ENCODE data around the gene SMIM8. TPM values are rescaled to one million over a fixed set of nuclear protein-coding genes. Genes with fewer than 3 reads are reported as not detected.

SMIM8 gene
- total RNA-seq, 1 donor from 2014 or later, result 11.1 TPM

DNA sequence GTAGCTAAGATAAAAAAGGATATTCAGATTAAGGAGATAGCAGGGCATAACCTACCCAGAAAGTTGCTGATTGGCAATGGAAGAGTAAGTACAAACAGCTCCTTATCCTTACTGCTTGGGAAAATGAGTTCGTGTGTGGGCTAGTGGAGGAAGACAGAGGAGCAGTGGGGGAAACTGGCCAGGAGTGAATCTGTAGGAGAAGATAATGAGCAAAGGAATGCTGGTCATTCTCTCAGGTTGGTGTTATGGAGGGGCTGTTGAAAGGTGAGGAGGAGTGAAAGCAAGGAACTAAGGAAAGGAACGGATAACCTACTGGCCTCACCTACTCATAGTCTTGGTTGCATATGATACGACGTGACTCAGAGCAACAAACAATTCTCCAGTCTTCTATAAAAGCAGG is 14.0 kb downstream of the SMIM8 start:
- Histone ChIP-seq H3K27ac (no peak overlapping the region), H3K36me3 (no peaks in the 10 kb centered on the region), H3K4me3 (no peak overlapping the region), H3K4me1 (peaks cover 7% of the 10 kb centered on the region), H3K9me3 (no peaks in the 10 kb centered on the region), H3K27me3 (ENCODE audit: low read depth) (no peaks in the 10 kb centered on the region)
- TF ChIP-seq, protein P1, sequence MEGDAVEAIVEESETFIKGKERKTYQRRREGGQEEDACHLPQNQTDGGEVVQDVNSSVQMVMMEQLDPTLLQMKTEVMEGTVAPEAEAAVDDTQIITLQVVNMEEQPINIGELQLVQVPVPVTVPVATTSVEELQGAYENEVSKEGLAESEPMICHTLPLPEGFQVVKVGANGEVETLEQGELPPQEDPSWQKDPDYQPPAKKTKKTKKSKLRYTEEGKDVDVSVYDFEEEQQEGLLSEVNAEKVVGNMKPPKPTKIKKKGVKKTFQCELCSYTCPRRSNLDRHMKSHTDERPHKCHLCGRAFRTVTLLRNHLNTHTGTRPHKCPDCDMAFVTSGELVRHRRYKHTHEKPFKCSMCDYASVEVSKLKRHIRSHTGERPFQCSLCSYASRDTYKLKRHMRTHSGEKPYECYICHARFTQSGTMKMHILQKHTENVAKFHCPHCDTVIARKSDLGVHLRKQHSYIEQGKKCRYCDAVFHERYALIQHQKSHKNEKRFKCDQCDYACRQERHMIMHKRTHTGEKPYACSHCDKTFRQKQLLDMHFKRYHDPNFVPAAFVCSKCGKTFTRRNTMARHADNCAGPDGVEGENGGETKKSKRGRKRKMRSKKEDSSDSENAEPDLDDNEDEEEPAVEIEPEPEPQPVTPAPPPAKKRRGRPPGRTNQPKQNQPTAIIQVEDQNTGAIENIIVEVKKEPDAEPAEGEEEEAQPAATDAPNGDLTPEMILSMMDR (IDR thresholded peaks at IDR 0.05), result no peak
- ATAC-seq (no peak), DNase-seq (no peak)
- intact Hi-C loops (cut with DNase I), result no loop called here

- no peaks in the 10 kb centered on the region for H3K9me3 ChIP-seq
- no peak overlapping the region for H3K27ac ChIP-seq
- DNase-seq, result no peak
- no peaks in the 10 kb centered on the region for H3K36me3 ChIP-seq
- no peaks in the 10 kb centered on the region for H3K27me3 ChIP-seq (ENCODE audit: low read depth)
- no peaks in the 10 kb centered on the region for H3K4me1 ChIP-seq
- TF ChIP-seq, protein P1 (IDR thresholded peaks at IDR 0.05), result no peak
- intact Hi-C loops (cut with DNase I), result no loop called here
- H3K4me3 ChIP-seq, result no peak overlapping the region
- ATAC-seq, result no peak
Observed at GRCh38 chr6:87340230-87340629, 17.8 kb downstream of the SMIM8 start.

GRCh38 chr6:87341158-87341557 is 18.8 kb downstream of the SMIM8 start:
- ATAC-seq (no peak), DNase-seq (no peak)
- H3K9me3 ChIP-seq, result no peaks in the 10 kb centered on the region
- H3K36me3 ChIP-seq, result no peaks in the 10 kb centered on the region
- intact Hi-C loops (cut with DNase I), result no loop called here
- TF ChIP-seq, protein P1 (IDR thresholded peaks at IDR 0.05), result no peak
- no peaks in the 10 kb centered on the region for H3K27me3 ChIP-seq (ENCODE audit: low read depth)
- no peak overlapping the region for H3K27ac ChIP-seq
- H3K4me3 ChIP-seq, result no peak overlapping the region
- no peaks in the 10 kb centered on the region for H3K4me1 ChIP-seq

GRCh38 chr6:87341899-87342298 is 19.5 kb downstream of the SMIM8 start:
- H3K36me3 ChIP-seq, result no peaks in the 10 kb centered on the region
- TF ChIP-seq, protein P1 (IDR thresholded peaks at IDR 0.05), result no peak
- H3K27ac ChIP-seq, result no peak overlapping the region
- ATAC-seq (no peak), DNase-seq (no peak)
- no peak overlapping the region for H3K4me3 ChIP-seq
- H3K9me3 ChIP-seq, result no peaks in the 10 kb centered on the region
- intact Hi-C loops (cut with DNase I), result no loop called here
- no peaks in the 10 kb centered on the region for H3K4me1 ChIP-seq
- H3K27me3 ChIP-seq (ENCODE audit: low read depth), result no peaks in the 10 kb centered on the region

DNA sequence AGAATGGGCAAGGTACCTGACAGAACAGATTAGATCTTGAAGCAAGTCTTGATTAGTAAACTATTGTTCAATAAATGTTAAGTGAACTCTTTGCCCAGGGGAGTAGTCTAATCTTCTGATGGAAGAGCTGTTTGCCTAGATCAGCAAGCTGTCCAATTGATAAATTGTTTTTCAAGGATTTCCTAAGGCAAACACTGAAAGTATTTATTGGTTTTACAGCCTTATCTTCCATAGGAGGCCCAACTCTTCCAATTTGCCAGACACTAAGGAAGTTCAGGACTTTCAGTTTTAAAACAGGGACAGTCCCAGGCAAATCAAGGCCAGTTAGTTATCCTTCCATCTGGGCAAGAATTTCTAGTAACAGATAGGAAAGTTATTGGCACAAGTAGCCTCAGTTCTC is 20.4 kb downstream of the SMIM8 start:
- ATAC-seq (no peak), DNase-seq (no peak)
- no peak overlapping the region for H3K4me3 ChIP-seq
- H3K27me3 ChIP-seq (ENCODE audit: low read depth), result no peaks in the 10 kb centered on the region
- TF ChIP-seq, protein P1 (IDR thresholded peaks at IDR 0.05), result no peak
- H3K27ac ChIP-seq, result no peak overlapping the region
- intact Hi-C loops (cut with DNase I), result no loop called here
- no peaks in the 10 kb centered on the region for H3K9me3 ChIP-seq
- H3K36me3 ChIP-seq, result no peaks in the 10 kb centered on the region
- no peaks in the 10 kb centered on the region for H3K4me1 ChIP-seq

GRCh38 chr6:87344731-87345130 is 22.3 kb downstream of the SMIM8 start, which contains the start of gene C6orf163:
TSS of gene C6orf163 (plus strand) at chr6:87344813. CDS start at chr6:87345100, 287 bp downstream.
- ATAC-seq (no peak), DNase-seq (no peak)
- H3K4me1 ChIP-seq, result no peaks in the 10 kb centered on the region
- no peaks in the 10 kb centered on the region for H3K36me3 ChIP-seq
- no peak within 1 kb of the TSS for H3K27ac ChIP-seq
- H3K9me3 ChIP-seq, result no peaks in the 10 kb centered on the region
- H3K4me3 ChIP-seq, result no peak within 1 kb of the TSS
- TF ChIP-seq, protein P1 (IDR thresholded peaks at IDR 0.05), result no peak
- no peaks in the 10 kb centered on the region for H3K27me3 ChIP-seq (ENCODE audit: low read depth)
- intact Hi-C loops (cut with DNase I), result no loop called here
